Measurements from ENCODE around the gene ERC1. TPM values are rescaled to one million over a fixed set of nuclear protein-coding genes. Genes with fewer than 3 reads are reported as not detected.

Gene ERC1
- total and polyA plus RNA-seq, 9 of the 15 experiments (the other 6 are each of a cell fraction or from before 2014, with no cell fraction given), result 0.74 to 11.8 (median 4.8) TPM

DNA sequence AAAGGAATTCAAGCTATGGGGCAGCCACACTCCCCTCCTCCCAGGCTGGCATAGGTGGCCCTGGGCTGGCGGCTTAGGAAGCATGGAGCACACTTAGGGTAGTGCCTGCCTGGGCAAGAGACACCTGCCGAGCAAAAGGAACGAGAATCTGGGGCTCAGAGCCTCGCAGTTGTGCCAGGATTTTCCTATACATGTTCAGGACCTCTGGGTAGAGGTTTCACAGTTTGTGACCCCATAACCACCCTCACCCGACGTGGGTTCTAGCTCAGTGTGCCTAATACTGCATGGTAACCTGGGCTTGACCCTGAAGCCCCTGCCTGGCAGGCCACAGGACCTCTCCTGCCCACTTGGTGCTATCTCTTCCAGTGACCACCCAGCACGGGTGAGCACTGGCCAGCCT is 503.8 kb downstream of the ERC1 start:
- ChIA-PET CTCF (ENCODE audit: low intra/inter-chr PET ratio) (no interaction called here), POLR2A (no interaction called here)
- intact Hi-C loops (cut with micrococcal nuclease) (no loop called here), in situ Hi-C loops (cut with MboI) (no loop called here)
- H2AFZ ChIP-seq (ENCODE audit: low read depth, low read length), result no peak overlapping the region
- H3K4me1 ChIP-seq (replicated peaks in 1 of 2; ENCODE audit: control insufficient read depth in 2 of 2, insufficient read depth in 2 of 2, low read length in 2 of 2), result peaks cover 24 to 27% of the 10 kb centered on the region in 2 experiments; a peak in 4 of 5 replicates
- no TSS peak for BruUV-seq (replicated peaks)
- no peak overlapping the region for H3K4me3 ChIP-seq
- H3K27me3 ChIP-seq (ENCODE audit: control insufficient read depth in 2 of 2, insufficient read depth in 2 of 2, low read length in 2 of 2), result no peaks in the 10 kb centered on the region
- no peak overlapping the region for H3K4me2 ChIP-seq (ENCODE audit: insufficient read depth, low read length)
- 83% methylated on average over 5 of the region's 7 CpGs for WGBS (ENCODE audit: insufficient coverage, low coverage, missing lambda C conversion rate)
- peak overlapping the region in 1 of 2 experiments; percentile 42; a peak in 1 of 4 replicates for H3K9ac ChIP-seq (ENCODE audit: insufficient read depth in 1 of 2, low read depth in 2 of 2, low read length in 2 of 2)
- no peaks in the 10 kb centered on the region for H4K20me1 ChIP-seq (replicated peaks; ENCODE audit: control insufficient read depth, insufficient read depth, low read length)
- FAIRE-seq (no peak), DNase-seq (ENCODE audit: extremely low read depth in 1 of 4, low spot score in 3 of 4) (no peak), ATAC-seq (no peak)
- no peaks in the 10 kb centered on the region for H3K9me1 ChIP-seq (ENCODE audit: control insufficient read depth, insufficient read depth, low read length)
- no peaks in the 10 kb centered on the region for H3K79me2 ChIP-seq (ENCODE audit: control insufficient read depth, insufficient read depth, low read length)
- H3K36me3 ChIP-seq (ENCODE audit: control insufficient read depth, insufficient read depth, low read length), result no peaks in the 10 kb centered on the region; the same call in 2 of the 3 replicates
- no peaks in the 10 kb centered on the region; the same call in none of the 2 replicates for H3K9me3 ChIP-seq (replicated peaks; ENCODE audit: control insufficient read depth, insufficient read depth, low read depth, low read length)
- H3K27ac ChIP-seq (ENCODE audit: extremely low read depth, low read depth, low read length), result no peak overlapping the region
- TF ChIP-seq STAT6 (CRISPR knock-in tag; IDR thresholded peaks at IDR 0.05), result no peak
- TF ChIP-seq, protein P1, sequence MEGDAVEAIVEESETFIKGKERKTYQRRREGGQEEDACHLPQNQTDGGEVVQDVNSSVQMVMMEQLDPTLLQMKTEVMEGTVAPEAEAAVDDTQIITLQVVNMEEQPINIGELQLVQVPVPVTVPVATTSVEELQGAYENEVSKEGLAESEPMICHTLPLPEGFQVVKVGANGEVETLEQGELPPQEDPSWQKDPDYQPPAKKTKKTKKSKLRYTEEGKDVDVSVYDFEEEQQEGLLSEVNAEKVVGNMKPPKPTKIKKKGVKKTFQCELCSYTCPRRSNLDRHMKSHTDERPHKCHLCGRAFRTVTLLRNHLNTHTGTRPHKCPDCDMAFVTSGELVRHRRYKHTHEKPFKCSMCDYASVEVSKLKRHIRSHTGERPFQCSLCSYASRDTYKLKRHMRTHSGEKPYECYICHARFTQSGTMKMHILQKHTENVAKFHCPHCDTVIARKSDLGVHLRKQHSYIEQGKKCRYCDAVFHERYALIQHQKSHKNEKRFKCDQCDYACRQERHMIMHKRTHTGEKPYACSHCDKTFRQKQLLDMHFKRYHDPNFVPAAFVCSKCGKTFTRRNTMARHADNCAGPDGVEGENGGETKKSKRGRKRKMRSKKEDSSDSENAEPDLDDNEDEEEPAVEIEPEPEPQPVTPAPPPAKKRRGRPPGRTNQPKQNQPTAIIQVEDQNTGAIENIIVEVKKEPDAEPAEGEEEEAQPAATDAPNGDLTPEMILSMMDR (IDR thresholded peaks at IDR 0.05 in 2 of 3, conservative IDR thresholded peaks at IDR 0.05 in 1 of 3; ENCODE audit: insufficient read depth in 2 of 3, low read depth in 1 of 3, low read length in 3 of 3), result no peak
- no peak for TF ChIP-seq ZNF23 (CRISPR knock-in tag; IDR thresholded peaks at IDR 0.05)
- TF ChIP-seq MECOM (CRISPR knock-in tag; IDR thresholded peaks at IDR 0.05), result no peak
- TF ChIP-seq, protein P2, sequence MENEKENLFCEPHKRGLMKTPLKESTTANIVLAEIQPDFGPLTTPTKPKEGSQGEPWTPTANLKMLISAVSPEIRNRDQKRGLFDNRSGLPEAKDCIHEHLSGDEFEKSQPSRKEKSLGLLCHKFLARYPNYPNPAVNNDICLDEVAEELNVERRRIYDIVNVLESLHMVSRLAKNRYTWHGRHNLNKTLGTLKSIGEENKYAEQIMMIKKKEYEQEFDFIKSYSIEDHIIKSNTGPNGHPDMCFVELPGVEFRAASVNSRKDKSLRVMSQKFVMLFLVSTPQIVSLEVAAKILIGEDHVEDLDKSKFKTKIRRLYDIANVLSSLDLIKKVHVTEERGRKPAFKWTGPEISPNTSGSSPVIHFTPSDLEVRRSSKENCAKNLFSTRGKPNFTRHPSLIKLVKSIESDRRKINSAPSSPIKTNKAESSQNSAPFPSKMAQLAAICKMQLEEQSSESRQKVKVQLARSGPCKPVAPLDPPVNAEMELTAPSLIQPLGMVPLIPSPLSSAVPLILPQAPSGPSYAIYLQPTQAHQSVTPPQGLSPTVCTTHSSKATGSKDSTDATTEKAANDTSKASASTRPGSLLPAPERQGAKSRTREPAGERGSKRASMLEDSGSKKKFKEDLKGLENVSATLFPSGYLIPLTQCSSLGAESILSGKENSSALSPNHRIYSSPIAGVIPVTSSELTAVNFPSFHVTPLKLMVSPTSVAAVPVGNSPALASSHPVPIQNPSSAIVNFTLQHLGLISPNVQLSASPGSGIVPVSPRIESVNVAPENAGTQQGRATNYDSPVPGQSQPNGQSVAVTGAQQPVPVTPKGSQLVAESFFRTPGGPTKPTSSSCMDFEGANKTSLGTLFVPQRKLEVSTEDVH (IDR thresholded peaks at IDR 0.05; ENCODE audit: low read depth, partially characterized antibody), result no peak
- no peak for TF ChIP-seq FOSL1 (tag; conservative IDR thresholded peaks at IDR 0.05)
- TF ChIP-seq ZNF146 (CRISPR knock-in tag; IDR thresholded peaks at IDR 0.05; ENCODE audit: unreplicated experiment), result no peak
- TF ChIP-seq SP2 (IDR thresholded peaks at IDR 0.05; ENCODE audit: extremely low read depth, low read depth, low read length, poor library complexity, severe bottlenecking), result no peak
- no peak for TF ChIP-seq ZNF699 (CRISPR knock-in tag; IDR thresholded peaks at IDR 0.05; ENCODE audit: insufficient replicate concordance)
- no peak for TF ChIP-seq RNF219 (CRISPR knock-in tag; IDR thresholded peaks at IDR 0.05)
- no peak for TF ChIP-seq FOXJ3 (CRISPR knock-in tag; IDR thresholded peaks at IDR 0.05)

Data from K562 (cell line).